ENCODE data around the gene ARHGAP23.

DNA sequence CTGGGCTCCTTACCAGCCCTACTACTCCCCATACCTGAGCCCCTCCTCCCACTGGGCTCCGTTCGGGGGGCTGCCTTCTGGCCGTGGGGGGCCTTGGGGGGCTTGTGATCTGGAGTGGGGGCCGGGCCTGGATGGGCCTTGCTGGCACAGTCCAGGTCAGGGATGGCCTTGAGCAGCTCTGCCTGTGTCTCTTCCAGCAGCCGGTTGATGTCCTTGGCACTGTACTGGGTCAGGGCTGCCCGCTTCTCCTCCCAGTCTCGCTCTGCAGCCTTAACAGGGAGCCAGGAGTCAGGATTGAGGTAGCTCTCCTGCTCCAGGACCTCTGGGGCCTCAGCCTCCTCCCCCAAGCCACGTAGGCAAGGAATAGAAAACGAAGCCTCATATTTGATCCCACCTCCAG lies 122.9 kb downstream of the ARHGAP23 start:
- TF ChIP-seq, protein P1, sequence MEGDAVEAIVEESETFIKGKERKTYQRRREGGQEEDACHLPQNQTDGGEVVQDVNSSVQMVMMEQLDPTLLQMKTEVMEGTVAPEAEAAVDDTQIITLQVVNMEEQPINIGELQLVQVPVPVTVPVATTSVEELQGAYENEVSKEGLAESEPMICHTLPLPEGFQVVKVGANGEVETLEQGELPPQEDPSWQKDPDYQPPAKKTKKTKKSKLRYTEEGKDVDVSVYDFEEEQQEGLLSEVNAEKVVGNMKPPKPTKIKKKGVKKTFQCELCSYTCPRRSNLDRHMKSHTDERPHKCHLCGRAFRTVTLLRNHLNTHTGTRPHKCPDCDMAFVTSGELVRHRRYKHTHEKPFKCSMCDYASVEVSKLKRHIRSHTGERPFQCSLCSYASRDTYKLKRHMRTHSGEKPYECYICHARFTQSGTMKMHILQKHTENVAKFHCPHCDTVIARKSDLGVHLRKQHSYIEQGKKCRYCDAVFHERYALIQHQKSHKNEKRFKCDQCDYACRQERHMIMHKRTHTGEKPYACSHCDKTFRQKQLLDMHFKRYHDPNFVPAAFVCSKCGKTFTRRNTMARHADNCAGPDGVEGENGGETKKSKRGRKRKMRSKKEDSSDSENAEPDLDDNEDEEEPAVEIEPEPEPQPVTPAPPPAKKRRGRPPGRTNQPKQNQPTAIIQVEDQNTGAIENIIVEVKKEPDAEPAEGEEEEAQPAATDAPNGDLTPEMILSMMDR (IDR thresholded peaks at IDR 0.05), result no peak
- no peak for TF ChIP-seq POLR2A (IDR thresholded peaks at IDR 0.05)
